ENCODE data around the gene LGR4. TPM values are rescaled to one million over a fixed set of nuclear protein-coding genes. Genes with fewer than 3 reads are reported as not detected.

LGR4 gene
- total and polyA plus RNA-seq, 2 donors = 9.9 to 98.1 TPM

- H3K4me1 ChIP-seq (ENCODE audit: insufficient read depth) = no peaks in the 10 kb centered on the region
- no peak for DNase-seq (ENCODE audit: extremely low spot score)
- H3K4me3 ChIP-seq (ENCODE audit: low read depth, low read length) = no peak overlapping the region
- H3K36me3 ChIP-seq (ENCODE audit: insufficient read depth) = no peaks in the 10 kb centered on the region
- no peak overlapping the region for H3K27ac ChIP-seq (ENCODE audit: low read depth)
- WGBS = 61% methylated on average over 6 of the region's 6 CpGs
These were observed 98.6 kb downstream of the LGR4 start for GRCh38 chr11:27373856-27374602.

DNA sequence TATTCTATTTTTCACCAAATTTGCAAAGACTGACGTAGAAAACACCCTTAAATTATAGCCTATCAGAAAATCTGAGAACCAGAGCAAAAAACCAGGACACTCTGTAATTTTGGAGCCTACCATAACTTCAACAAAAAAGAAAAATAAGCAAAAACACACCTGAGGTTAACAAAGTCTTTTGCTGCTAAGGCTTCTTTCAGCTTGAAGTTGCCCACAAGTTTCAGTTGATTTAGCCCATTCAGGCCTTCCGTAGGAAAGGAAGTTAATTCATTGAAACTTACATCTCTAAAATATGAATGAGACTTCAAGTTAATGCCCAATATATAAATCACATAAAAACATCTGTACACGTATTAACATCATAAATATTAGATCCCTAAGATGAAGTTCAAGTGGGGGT is 99.2 kb downstream of the LGR4 start:
- Histone ChIP-seq H3K27ac (ENCODE audit: low read depth) (no peak overlapping the region), H3K4me1 (ENCODE audit: insufficient read depth) (no peaks in the 10 kb centered on the region), H3K4me3 (ENCODE audit: low read depth, low read length) (no peak overlapping the region), H3K36me3 (ENCODE audit: insufficient read depth) (no peaks in the 10 kb centered on the region)
- no peak for DNase-seq (ENCODE audit: extremely low spot score)
- WGBS = 89% methylated on average over 3 of the region's 3 CpGs

DNA sequence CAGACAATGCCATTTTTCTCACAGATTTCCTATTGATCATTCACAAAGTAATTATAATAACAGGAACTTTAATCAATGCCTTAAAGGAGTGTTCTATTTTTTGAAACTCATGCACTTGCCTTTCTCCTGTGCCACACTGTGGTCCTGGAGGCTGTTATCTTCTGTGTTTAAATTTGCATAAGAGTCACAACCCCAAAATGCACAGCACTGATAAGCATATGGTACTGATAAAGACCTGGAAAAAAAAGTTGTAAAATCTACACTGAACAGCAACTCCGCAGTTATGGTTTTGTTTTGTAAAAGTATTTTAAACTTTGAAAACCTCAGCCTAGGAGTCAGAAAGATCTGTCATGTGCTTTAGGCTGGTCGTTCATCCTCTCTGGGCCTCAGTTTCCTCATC is 100.4 kb downstream of the LGR4 start:
- DNase-seq (ENCODE audit: extremely low spot score) = no peak
- Histone ChIP-seq H3K27ac (ENCODE audit: low read depth) (no peak overlapping the region), H3K4me3 (ENCODE audit: low read depth, low read length) (no peak overlapping the region), H3K36me3 (ENCODE audit: insufficient read depth) (peaks cover 2% of the 10 kb centered on the region), H3K4me1 (ENCODE audit: insufficient read depth) (no peaks in the 10 kb centered on the region)
- 66% methylated on average over 2 of the region's 2 CpGs for WGBS

DNA sequence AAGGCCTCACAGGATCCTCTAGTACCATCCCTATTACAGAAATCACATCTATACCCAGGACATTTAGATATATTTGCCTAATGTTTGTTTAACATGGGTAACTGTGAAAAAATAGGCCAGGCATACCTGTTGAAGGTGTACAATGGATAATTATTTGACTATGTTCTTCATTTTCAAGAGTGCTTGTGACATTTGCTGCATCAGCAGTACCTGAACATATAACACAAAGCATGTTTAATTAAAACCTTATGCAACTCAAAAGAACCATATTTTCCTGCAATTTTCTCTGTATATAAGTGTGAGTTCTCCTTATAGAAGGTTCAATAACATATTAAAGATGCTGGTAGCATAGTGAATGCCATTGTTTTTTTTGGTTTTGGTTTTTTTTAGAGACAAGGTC is 101.1 kb downstream of the LGR4 start:
- Histone ChIP-seq H3K36me3 (ENCODE audit: insufficient read depth) (peaks cover 2% of the 10 kb centered on the region), H3K4me3 (ENCODE audit: low read depth, low read length) (no peak overlapping the region), H3K27ac (ENCODE audit: low read depth) (no peak overlapping the region), H3K4me1 (ENCODE audit: insufficient read depth) (no peaks in the 10 kb centered on the region)
- no peak for DNase-seq (ENCODE audit: extremely low spot score)

- H3K36me3 ChIP-seq (ENCODE audit: insufficient read depth) = peaks cover 2% of the 10 kb centered on the region
- H3K4me1 ChIP-seq (ENCODE audit: insufficient read depth) = no peaks in the 10 kb centered on the region
- DNase-seq (ENCODE audit: extremely low spot score) = peak; percentile 73
- WGBS = 21% methylated on average over 2 of the region's 2 CpGs
- no peak overlapping the region for H3K27ac ChIP-seq (ENCODE audit: low read depth)
- no peak overlapping the region for H3K4me3 ChIP-seq (ENCODE audit: low read depth, low read length)
These were observed 102.2 kb downstream of the LGR4 start for GRCh38 chr11:27370374-27370773.

DNA sequence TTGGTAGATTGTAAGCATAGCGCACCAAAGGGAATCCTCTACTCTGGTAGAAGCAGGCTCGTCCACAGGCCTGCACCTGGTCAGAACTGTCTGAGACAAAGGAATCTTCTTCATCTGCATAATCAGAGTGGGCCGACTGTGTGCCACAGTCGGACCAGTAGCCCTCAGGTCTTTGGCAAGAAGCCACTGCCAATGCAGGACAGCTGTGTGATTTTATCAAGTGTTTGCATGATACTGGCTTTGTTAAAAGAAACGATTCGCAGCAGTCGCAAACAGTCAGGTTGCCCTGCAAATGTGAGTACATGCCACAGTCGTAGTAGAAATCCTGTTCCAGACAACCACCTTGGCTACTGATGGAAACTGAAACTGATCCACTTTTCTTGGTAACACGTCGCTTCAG is 104.7 kb downstream of the LGR4 start:
- Histone ChIP-seq H3K36me3 (ENCODE audit: insufficient read depth) (peaks cover 2% of the 10 kb centered on the region), H3K4me1 (ENCODE audit: insufficient read depth) (no peaks in the 10 kb centered on the region), H3K27ac (ENCODE audit: low read depth) (no peak overlapping the region), H3K4me3 (ENCODE audit: low read depth, low read length) (no peak overlapping the region)
- DNase-seq (ENCODE audit: extremely low spot score) = no peak
- WGBS = 85% methylated on average over 10 of the region's 10 CpGs

GRCh38 chr11:27363576-27364117 is 108.9 kb downstream of the LGR4 start:
- Histone ChIP-seq H3K36me3 (ENCODE audit: insufficient read depth) (peaks cover 2% of the 10 kb centered on the region), H3K27ac (ENCODE audit: low read depth) (no peak overlapping the region), H3K4me3 (ENCODE audit: low read depth, low read length) (peak overlapping the region; percentile 68), H3K4me1 (ENCODE audit: insufficient read depth) (no peaks in the 10 kb centered on the region)
- WGBS = 34% methylated on average over 13 of the region's 13 CpGs
- no peak for DNase-seq (ENCODE audit: extremely low spot score)

GRCh38 chr11:27362749-27363575 is 109.6 kb downstream of the LGR4 start, which contains the start of gene CCDC34:
CCDC34 (minus strand) TSS chr11:27363215; CDS start chr11:27363194, 21 bp downstream.
- peak; percentile 87 for DNase-seq (ENCODE audit: extremely low spot score)
- under 1% methylated on average over 57 of the region's 57 CpGs for WGBS
- Histone ChIP-seq H3K4me1 (ENCODE audit: insufficient read depth) (no peaks in the 10 kb centered on the region), H3K36me3 (ENCODE audit: insufficient read depth) (peaks cover 2% of the 10 kb centered on the region), H3K4me3 (ENCODE audit: low read depth, low read length) (peak within 1 kb of the TSS; percentile 68), H3K27ac (ENCODE audit: low read depth) (no peak within 1 kb of the TSS)

DNA sequence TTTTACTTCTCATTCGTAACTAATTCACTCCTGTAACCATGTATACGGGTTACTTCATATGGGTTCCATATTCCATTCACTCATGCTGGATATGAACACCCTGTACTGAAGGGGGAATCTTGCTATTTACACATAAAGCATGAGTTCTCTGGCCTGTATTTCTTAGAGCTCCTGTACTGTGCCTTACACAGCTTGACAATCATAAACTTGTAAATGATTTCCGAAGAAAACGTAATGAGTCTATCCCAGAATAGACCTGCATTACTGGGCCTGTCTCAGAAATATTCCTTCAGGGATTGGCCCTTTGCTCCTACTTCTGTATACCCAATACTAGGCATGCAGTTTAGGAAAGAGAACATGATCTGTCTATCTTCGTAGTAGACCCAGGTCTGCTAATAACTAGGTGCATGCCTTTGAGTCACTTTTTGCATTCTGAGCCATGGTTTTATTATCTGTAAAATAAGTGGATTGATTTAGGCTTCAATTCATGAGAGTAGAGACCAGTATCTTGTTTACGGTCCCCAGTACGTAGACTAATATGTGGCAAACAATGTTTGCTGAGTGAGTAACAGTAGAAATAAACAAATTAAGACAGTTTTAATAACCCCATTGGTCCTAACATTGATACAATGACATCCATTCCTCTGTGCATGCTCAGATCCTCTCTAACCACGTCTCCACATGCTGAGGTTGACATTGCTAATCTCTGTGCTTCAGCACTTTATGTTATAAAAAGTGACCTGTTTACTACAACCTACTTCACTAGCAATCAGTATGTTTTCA is 110.8 kb downstream of the LGR4 start:
- no peaks in the 10 kb centered on the region for H3K36me3 ChIP-seq (ENCODE audit: insufficient read depth)
- H3K4me1 ChIP-seq (ENCODE audit: insufficient read depth) = no peaks in the 10 kb centered on the region
- H3K27ac ChIP-seq (ENCODE audit: low read depth) = no peak overlapping the region
- H3K4me3 ChIP-seq (ENCODE audit: low read depth, low read length) = no peak overlapping the region
- no peak for DNase-seq (ENCODE audit: extremely low spot score)
- 64% methylated on average over 8 of the region's 8 CpGs for WGBS

DNA sequence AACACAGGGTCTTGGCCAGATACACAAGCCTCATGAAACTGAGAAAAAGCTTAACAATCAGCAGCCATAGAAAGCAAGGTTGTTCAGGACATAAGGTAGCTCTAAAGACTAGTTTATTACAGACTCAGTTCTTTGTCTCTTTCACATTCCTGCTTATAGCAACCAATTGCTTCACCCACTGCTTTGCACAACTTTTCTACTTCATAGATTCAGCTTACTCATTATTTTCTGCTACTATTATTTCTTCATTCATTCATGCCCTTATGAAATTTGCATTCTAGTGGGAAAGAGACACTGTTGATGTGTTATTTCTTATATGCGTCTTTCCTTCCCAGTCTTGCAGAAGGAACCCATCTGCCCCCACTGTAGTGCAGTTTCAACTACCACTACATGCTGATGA is 114.3 kb downstream of the LGR4 start:
- H3K36me3 ChIP-seq (ENCODE audit: insufficient read depth) = no peaks in the 10 kb centered on the region
- no peak for DNase-seq (ENCODE audit: extremely low spot score)
- no peak overlapping the region for H3K4me3 ChIP-seq (ENCODE audit: low read depth, low read length)
- H3K4me1 ChIP-seq (ENCODE audit: insufficient read depth) = no peaks in the 10 kb centered on the region
- 97% methylated on average over 1 of the region's 1 CpG for WGBS
- H3K27ac ChIP-seq (ENCODE audit: low read depth) = no peak overlapping the region

GRCh38 chr11:27357250-27357649 is 115.3 kb downstream of the LGR4 start:
- 93% methylated on average over 4 of the region's 4 CpGs for WGBS

DNA sequence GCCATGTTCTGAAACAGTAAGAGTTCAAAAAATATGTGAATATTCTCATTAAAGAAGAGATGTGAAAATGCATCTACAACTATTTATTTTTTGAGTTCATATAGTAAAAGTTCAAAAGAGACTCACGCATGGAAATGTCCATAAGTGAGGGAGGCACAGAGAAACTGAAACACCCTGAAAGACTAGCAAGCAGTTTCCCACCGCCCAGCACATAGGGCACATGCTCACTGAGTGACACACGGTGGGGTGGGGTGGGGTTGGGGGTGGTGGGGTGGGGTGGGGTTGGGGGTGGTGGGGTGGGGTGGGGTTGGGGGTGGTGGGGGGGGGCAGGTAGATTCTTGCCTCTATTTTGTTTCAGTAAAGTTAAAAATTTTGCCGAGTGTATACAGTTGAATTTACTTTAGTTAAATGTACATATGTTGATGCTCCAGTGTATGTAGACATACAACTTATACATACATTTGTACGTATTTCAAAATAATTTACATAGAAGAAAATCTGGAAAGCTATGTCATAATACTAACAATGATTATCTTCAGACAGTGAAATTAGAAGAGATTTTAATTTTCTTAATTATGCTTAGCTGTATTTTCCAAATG is 115.9 kb downstream of the LGR4 start:
- 91% methylated on average over 5 of the region's 5 CpGs for WGBS
- H3K27ac ChIP-seq (ENCODE audit: low read depth) = no peak overlapping the region
- no peak overlapping the region for H3K4me3 ChIP-seq (ENCODE audit: low read depth, low read length)
- no peak for DNase-seq (ENCODE audit: extremely low spot score)
- no peaks in the 10 kb centered on the region for H3K36me3 ChIP-seq (ENCODE audit: insufficient read depth)
- H3K4me1 ChIP-seq (ENCODE audit: insufficient read depth) = no peaks in the 10 kb centered on the region

More at GRCh38 chr11:27357250-27357649, 115.3 kb downstream of the LGR4 start:
- H3K36me3 ChIP-seq (ENCODE audit: insufficient read depth) = no peaks in the 10 kb centered on the region
- no peaks in the 10 kb centered on the region for H3K4me1 ChIP-seq (ENCODE audit: insufficient read depth)
- no peak for DNase-seq (ENCODE audit: extremely low spot score)
- no peak overlapping the region for H3K4me3 ChIP-seq (ENCODE audit: low read depth, low read length)
- no peak overlapping the region for H3K27ac ChIP-seq (ENCODE audit: low read depth)

- no peak overlapping the region for H3K27ac ChIP-seq (ENCODE audit: low read depth)
- 92% methylated on average over 3 of the region's 3 CpGs for WGBS
- DNase-seq (ENCODE audit: extremely low spot score) = no peak
- H3K36me3 ChIP-seq (ENCODE audit: insufficient read depth) = no peaks in the 10 kb centered on the region
- H3K4me3 ChIP-seq (ENCODE audit: low read depth, low read length) = no peak overlapping the region
- no peaks in the 10 kb centered on the region for H3K4me1 ChIP-seq (ENCODE audit: insufficient read depth)
These were observed 117.0 kb downstream of the LGR4 start for GRCh38 chr11:27355575-27356104.

All from urinary bladder (tissue), 4 donors.